HEK293 (cell line): ENCODE data around the gene FCN3.
A peak's percentile ranks its signal among the peaks of the same experiment; 100 is the strongest.

Experiments
- CTCF ChIA-PET: fragments of 350-600 bp; formaldehyde crosslinking; extraction: SDS; loops from one replicate; lab custom pipeline; 2021; ENCODE audit warnings: antibody characterized with exemption; lab: Yijun Ruan, JAX
- POLR2A ChIA-PET: fragments of 300-600 bp; formaldehyde crosslinking; extraction: SDS; loops from one replicate; lab custom pipeline; 2020; ENCODE audit warnings: antibody characterized with exemption, inconsistent platforms; lab: Yijun Ruan, JAX
- H3K27ac ChIP-seq: fragments of 200-500 bp; sonication (Bioruptor generic); 2 replicates; pipeline ENCODE4 v1.5.1; 2014; ENCODE audit warnings: low read depth, low read length, control low read depth, inconsistent platforms; ENCODE audit errors: extremely low read depth
- H3K36me3 ChIP-seq, 2 experiments: fragments of 200-500 bp in 1 of 2; sonication (Bioruptor generic) in 1 of 2; 1 replicate in 1 of 2; 2 replicates in 1 of 2; pipeline ENCODE4 v1.5.1; 2014 to 2017; ENCODE audit warnings: inconsistent platforms in 2 of 2, low read length in 2 of 2; ENCODE audit not compliant: control insufficient read depth in 2 of 2, insufficient read depth in 1 of 2
- H3K4me1 ChIP-seq: fragments of 200-500 bp; sonication (Bioruptor generic); 2 replicates; pipeline ENCODE4 v1.5.1; 2014; ENCODE audit warnings: mild to moderate bottlenecking, low read length, inconsistent platforms; ENCODE audit not compliant: control insufficient read depth, insufficient read depth
- H3K4me3 ChIP-seq: 2 replicates; pipeline ENCODE4 v1.5.1; 2011; ENCODE audit warnings: low read depth, mild to moderate bottlenecking, control low read depth, low read length, moderate library complexity
- H3K9me3 ChIP-seq: fragments of 200-500 bp; sonication (Bioruptor generic); 2 replicates; pipeline ENCODE4 v1.5.1; 2014; ENCODE audit warnings: low read depth, low read length, inconsistent platforms; ENCODE audit not compliant: control insufficient read depth, insufficient read depth
- KLF9 ChIP-seq: fragments of 450-650 bp; formaldehyde crosslinking; IDR thresholded peaks from 2 replicates; pipeline ENCODE4 v1.5.1; 2016; ENCODE audit warnings: missing biosample characterization, missing genetic modification characterization, low read depth
- ZNF112 ChIP-seq: fragments of 450-650 bp; formaldehyde crosslinking; IDR thresholded peaks from 2 replicates; pipeline ENCODE4 v1.5.0; 2017; ENCODE audit warnings: missing biosample characterization, missing genetic modification characterization
- ZNF132 ChIP-seq: fragments of 450-650 bp; formaldehyde crosslinking; IDR thresholded peaks from 2 replicates; pipeline ENCODE4 v1.5.1; 2017; ENCODE audit warnings: missing biosample characterization, missing genetic modification characterization, borderline replicate concordance
- ZNF211 ChIP-seq: fragments of 450-650 bp; formaldehyde crosslinking; IDR thresholded peaks from 2 replicates; pipeline ENCODE4 v1.5.1; 2016; ENCODE audit warnings: low read depth, missing biosample characterization, missing genetic modification characterization
- ZNF292 ChIP-seq: fragments of 450-650 bp; formaldehyde crosslinking; IDR thresholded peaks from 2 replicates; pipeline ENCODE4 v1.5.1; 2016; ENCODE audit warnings: low read depth, missing biosample characterization, missing genetic modification characterization, borderline replicate concordance
- ZNF341 ChIP-seq: fragments of 450-650 bp; formaldehyde crosslinking; IDR thresholded peaks from 2 replicates; pipeline ENCODE4; 2016; ENCODE audit warnings: low read depth, missing biosample characterization, missing genetic modification characterization
- ZNF530 ChIP-seq: fragments of 450-650 bp; formaldehyde crosslinking; IDR thresholded peaks from 2 replicates; pipeline ENCODE4 v1.5.1; 2016; ENCODE audit warnings: low read depth, missing biosample characterization, missing genetic modification characterization
- ZNF747 ChIP-seq: fragments of 450-650 bp; formaldehyde crosslinking; IDR thresholded peaks from 2 replicates; pipeline ENCODE4 v1.5.1; 2016; ENCODE audit warnings: missing biosample characterization, missing genetic modification characterization
- ZNF830 ChIP-seq: fragments of 450-650 bp; IDR thresholded peaks from 2 replicates; pipeline ENCODE4 v1.5.0; 2018; ENCODE audit warnings: missing biosample characterization, missing genetic modification characterization, low read depth, mild to moderate bottlenecking, moderate library complexity
- ZSCAN16 ChIP-seq: fragments of 450-650 bp; formaldehyde crosslinking; IDR thresholded peaks from 2 replicates; pipeline ENCODE4 v1.5.1; 2016; ENCODE audit warnings: missing biosample characterization, missing genetic modification characterization
- TF ChIP-seq, protein P1 (sequence below): fragments of 450-650 bp; formaldehyde crosslinking; IDR thresholded peaks from 2 replicates; pipeline ENCODE4 v1.5.1; 2016; ENCODE audit warnings: missing biosample characterization, missing genetic modification characterization
- TF ChIP-seq, protein P2 (sequence below): fragments of 450-650 bp; formaldehyde crosslinking; IDR thresholded peaks from 2 replicates; pipeline ENCODE4 v1.5.1; 2017; ENCODE audit warnings: missing biosample characterization, missing genetic modification characterization
- TF ChIP-seq, protein P3 (sequence below): fragments of 450-650 bp; formaldehyde crosslinking; IDR thresholded peaks from 2 replicates; pipeline ENCODE4 v1.5.1; 2016; ENCODE audit warnings: missing biosample characterization, missing genetic modification characterization
- TF ChIP-seq, protein P4 (sequence below): fragments of 450-650 bp; formaldehyde crosslinking; IDR thresholded peaks from 2 replicates; pipeline ENCODE4 v1.5.1; 2016; ENCODE audit warnings: missing biosample characterization, missing genetic modification characterization
- TF ChIP-seq, protein P5 (sequence below): fragments of 450-650 bp; formaldehyde crosslinking; IDR thresholded peaks from 2 replicates; pipeline ENCODE4 v1.5.1; 2016; ENCODE audit warnings: missing biosample characterization, missing genetic modification characterization, borderline replicate concordance
- TF ChIP-seq, protein P6 (sequence below): fragments of 450-650 bp; formaldehyde crosslinking; IDR thresholded peaks from 2 replicates; pipeline ENCODE4 v1.5.1; 2016; ENCODE audit warnings: missing biosample characterization, missing genetic modification characterization
- TF ChIP-seq, protein P7 (sequence below): fragments of 450-650 bp; formaldehyde crosslinking; conservative IDR thresholded peaks from 2 replicates; pipeline ENCODE4 v1.5.1; 2016; ENCODE audit warnings: low read depth, missing biosample characterization, missing genetic modification characterization

The FCN3 gene

DNA sequence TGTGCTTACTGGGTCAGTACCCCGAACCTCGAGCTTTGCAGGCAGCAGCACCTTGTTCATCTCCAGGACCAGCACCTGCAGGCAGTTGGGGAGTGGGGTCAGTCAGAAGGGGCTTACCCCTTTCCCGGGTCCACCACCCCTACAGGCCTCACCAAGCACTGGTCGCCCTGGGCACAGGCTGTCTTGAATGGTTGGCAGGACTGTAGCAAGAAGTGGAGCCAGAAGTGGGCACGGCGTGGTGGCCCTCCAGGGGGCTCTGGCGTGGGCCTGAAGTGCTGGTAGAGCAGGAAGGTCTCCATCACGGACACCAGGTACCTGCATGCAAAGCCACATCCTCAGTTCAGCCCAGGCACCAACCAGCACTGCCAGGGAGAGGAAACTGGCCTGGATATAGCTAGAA lies 13.1 kb downstream of the FCN3 start (continued):
- TF ChIP-seq, protein P1, sequence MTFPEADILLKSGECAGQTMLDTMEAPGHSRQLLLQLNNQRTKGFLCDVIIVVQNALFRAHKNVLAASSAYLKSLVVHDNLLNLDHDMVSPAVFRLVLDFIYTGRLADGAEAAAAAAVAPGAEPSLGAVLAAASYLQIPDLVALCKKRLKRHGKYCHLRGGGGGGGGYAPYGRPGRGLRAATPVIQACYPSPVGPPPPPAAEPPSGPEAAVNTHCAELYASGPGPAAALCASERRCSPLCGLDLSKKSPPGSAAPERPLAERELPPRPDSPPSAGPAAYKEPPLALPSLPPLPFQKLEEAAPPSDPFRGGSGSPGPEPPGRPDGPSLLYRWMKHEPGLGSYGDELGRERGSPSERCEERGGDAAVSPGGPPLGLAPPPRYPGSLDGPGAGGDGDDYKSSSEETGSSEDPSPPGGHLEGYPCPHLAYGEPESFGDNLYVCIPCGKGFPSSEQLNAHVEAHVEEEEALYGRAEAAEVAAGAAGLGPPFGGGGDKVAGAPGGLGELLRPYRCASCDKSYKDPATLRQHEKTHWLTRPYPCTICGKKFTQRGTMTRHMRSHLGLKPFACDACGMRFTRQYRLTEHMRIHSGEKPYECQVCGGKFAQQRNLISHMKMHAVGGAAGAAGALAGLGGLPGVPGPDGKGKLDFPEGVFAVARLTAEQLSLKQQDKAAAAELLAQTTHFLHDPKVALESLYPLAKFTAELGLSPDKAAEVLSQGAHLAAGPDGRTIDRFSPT (tag by site-specific recombination): peak; percentile 45; the same call in 1 of the 2 replicates

DNA sequence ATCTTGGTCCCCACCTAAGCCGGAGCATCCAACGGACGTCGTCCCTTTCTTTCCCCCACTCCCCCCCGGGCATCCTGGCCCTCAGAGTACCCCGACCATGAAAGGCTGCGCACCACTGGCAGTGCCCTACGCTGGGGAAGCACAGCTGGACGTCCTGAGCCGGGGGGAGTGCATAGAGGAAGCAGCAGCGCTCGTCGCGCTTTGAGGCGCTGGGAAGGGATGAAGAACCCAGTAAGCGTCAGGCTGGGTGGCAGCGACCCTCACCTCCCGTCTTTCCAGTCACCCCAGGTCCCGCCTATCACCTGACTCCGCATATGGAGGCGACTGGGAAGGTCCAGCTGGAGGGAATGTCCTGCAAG lies 13.6 kb downstream of the FCN3 start:
- Histone ChIP-seq H3K4me3 (no peak overlapping the region), H3K9me3 (no peaks in the 10 kb centered on the region), H3K4me1 (no peaks in the 10 kb centered on the region), H3K27ac (no peak overlapping the region), H3K36me3 (peaks cover 0 to 50% of the 10 kb centered on the region in 2 experiments; a peak in 1 of 3 replicates)
- CTCF ChIA-PET: interaction anchor here (0.8 kb wide), 1 partner anchor 32 kb away, joined by 3 read pairs; no protein-coding TSS in a partner anchor
- POLR2A ChIA-PET: no interaction called here
- TF ChIP-seq, protein P2, sequence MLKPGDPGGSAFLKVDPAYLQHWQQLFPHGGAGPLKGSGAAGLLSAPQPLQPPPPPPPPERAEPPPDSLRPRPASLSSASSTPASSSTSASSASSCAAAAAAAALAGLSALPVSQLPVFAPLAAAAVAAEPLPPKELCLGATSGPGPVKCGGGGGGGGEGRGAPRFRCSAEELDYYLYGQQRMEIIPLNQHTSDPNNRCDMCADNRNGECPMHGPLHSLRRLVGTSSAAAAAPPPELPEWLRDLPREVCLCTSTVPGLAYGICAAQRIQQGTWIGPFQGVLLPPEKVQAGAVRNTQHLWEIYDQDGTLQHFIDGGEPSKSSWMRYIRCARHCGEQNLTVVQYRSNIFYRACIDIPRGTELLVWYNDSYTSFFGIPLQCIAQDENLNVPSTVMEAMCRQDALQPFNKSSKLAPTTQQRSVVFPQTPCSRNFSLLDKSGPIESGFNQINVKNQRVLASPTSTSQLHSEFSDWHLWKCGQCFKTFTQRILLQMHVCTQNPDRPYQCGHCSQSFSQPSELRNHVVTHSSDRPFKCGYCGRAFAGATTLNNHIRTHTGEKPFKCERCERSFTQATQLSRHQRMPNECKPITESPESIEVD: no peak
- TF ChIP-seq ZNF747 (tag by site-specific recombination) (no peak), ZNF830 (tag by site-specific recombination) (no peak), KLF9 (tag by site-specific recombination) (no peak), ZNF211 (tag by site-specific recombination) (no peak), ZSCAN16 (tag by site-specific recombination) (no peak), ZNF292 (tag by site-specific recombination) (no peak), ZNF132 (tag by site-specific recombination) (no peak), ZNF112 (tag by site-specific recombination) (no peak), ZNF530 (no peak), ZNF341 (tag by site-specific recombination) (no peak)
- TF ChIP-seq, protein P3, sequence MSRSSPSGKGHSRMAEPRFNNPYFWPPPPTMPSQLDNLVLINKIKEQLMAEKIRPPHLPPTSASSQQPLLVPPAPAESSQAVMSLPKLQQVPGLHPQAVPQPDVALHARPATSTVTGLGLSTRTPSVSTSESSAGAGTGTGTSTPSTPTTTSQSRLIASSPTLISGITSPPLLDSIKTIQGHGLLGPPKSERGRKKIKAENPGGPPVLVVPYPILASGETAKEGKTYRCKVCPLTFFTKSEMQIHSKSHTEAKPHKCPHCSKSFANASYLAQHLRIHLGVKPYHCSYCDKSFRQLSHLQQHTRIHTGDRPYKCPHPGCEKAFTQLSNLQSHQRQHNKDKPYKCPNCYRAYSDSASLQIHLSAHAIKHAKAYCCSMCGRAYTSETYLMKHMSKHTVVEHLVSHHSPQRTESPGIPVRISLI (tag by site-specific recombination): no peak
- TF ChIP-seq, protein P4, sequence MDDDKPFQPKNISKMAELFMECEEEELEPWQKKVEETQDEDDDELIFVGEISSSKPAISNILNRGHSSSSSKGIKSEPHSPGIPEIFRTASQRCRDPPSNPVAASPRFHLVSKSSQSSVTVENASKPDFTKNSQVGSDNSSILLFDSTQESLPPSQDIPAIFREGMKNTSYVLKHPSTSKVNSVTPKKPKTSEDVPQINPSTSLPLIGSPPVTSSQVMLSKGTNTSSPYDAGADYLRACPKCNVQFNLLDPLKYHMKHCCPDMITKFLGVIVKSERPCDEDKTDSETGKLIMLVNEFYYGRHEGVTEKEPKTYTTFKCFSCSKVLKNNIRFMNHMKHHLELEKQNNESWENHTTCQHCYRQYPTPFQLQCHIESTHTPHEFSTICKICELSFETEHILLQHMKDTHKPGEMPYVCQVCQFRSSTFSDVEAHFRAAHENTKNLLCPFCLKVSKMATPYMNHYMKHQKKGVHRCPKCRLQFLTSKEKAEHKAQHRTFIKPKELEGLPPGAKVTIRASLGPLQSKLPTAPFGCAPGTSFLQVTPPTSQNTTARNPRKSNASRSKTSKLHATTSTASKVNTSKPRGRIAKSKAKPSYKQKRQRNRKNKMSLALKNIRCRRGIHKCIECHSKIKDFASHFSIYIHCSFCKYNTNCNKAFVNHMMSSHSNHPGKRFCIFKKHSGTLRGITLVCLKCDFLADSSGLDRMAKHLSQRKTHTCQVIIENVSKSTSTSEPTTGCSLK (tag by site-specific recombination): no peak
- TF ChIP-seq, protein P5, sequence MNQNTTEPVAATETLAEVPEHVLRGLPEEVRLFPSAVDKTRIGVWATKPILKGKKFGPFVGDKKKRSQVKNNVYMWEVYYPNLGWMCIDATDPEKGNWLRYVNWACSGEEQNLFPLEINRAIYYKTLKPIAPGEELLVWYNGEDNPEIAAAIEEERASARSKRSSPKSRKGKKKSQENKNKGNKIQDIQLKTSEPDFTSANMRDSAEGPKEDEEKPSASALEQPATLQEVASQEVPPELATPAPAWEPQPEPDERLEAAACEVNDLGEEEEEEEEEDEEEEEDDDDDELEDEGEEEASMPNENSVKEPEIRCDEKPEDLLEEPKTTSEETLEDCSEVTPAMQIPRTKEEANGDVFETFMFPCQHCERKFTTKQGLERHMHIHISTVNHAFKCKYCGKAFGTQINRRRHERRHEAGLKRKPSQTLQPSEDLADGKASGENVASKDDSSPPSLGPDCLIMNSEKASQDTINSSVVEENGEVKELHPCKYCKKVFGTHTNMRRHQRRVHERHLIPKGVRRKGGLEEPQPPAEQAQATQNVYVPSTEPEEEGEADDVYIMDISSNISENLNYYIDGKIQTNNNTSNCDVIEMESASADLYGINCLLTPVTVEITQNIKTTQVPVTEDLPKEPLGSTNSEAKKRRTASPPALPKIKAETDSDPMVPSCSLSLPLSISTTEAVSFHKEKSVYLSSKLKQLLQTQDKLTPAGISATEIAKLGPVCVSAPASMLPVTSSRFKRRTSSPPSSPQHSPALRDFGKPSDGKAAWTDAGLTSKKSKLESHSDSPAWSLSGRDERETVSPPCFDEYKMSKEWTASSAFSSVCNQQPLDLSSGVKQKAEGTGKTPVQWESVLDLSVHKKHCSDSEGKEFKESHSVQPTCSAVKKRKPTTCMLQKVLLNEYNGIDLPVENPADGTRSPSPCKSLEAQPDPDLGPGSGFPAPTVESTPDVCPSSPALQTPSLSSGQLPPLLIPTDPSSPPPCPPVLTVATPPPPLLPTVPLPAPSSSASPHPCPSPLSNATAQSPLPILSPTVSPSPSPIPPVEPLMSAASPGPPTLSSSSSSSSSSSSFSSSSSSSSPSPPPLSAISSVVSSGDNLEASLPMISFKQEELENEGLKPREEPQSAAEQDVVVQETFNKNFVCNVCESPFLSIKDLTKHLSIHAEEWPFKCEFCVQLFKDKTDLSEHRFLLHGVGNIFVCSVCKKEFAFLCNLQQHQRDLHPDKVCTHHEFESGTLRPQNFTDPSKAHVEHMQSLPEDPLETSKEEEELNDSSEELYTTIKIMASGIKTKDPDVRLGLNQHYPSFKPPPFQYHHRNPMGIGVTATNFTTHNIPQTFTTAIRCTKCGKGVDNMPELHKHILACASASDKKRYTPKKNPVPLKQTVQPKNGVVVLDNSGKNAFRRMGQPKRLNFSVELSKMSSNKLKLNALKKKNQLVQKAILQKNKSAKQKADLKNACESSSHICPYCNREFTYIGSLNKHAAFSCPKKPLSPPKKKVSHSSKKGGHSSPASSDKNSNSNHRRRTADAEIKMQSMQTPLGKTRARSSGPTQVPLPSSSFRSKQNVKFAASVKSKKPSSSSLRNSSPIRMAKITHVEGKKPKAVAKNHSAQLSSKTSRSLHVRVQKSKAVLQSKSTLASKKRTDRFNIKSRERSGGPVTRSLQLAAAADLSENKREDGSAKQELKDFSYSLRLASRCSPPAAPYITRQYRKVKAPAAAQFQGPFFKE (tag by site-specific recombination): no peak
- TF ChIP-seq, protein P6, sequence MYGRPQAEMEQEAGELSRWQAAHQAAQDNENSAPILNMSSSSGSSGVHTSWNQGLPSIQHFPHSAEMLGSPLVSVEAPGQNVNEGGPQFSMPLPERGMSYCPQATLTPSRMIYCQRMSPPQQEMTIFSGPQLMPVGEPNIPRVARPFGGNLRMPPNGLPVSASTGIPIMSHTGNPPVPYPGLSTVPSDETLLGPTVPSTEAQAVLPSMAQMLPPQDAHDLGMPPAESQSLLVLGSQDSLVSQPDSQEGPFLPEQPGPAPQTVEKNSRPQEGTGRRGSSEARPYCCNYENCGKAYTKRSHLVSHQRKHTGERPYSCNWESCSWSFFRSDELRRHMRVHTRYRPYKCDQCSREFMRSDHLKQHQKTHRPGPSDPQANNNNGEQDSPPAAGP (tag by site-specific recombination): no peak
- TF ChIP-seq, protein P7, sequence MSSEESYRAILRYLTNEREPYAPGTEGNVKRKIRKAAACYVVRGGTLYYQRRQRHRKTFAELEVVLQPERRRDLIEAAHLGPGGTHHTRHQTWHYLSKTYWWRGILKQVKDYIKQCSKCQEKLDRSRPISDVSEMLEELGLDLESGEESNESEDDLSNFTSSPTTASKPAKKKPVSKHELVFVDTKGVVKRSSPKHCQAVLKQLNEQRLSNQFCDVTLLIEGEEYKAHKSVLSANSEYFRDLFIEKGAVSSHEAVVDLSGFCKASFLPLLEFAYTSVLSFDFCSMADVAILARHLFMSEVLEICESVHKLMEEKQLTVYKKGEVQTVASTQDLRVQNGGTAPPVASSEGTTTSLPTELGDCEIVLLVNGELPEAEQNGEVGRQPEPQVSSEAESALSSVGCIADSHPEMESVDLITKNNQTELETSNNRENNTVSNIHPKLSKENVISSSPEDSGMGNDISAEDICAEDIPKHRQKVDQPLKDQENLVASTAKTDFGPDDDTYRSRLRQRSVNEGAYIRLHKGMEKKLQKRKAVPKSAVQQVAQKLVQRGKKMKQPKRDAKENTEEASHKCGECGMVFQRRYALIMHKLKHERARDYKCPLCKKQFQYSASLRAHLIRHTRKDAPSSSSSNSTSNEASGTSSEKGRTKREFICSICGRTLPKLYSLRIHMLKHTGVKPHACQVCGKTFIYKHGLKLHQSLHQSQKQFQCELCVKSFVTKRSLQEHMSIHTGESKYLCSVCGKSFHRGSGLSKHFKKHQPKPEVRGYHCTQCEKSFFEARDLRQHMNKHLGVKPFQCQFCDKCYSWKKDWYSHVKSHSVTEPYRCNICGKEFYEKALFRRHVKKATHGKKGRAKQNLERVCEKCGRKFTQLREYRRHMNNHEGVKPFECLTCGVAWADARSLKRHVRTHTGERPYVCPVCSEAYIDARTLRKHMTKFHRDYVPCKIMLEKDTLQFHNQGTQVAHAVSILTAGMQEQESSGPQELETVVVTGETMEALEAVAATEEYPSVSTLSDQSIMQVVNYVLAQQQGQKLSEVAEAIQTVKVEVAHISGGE (tag by site-specific recombination): no peak
